ENCODE results near the gene VIM. TPM values are rescaled to one million over a fixed set of nuclear protein-coding genes. Genes with fewer than 3 reads are reported as not detected.

The VIM gene
- total RNA-seq, 1 donor from 2014 or later: 2,114 TPM

DNA sequence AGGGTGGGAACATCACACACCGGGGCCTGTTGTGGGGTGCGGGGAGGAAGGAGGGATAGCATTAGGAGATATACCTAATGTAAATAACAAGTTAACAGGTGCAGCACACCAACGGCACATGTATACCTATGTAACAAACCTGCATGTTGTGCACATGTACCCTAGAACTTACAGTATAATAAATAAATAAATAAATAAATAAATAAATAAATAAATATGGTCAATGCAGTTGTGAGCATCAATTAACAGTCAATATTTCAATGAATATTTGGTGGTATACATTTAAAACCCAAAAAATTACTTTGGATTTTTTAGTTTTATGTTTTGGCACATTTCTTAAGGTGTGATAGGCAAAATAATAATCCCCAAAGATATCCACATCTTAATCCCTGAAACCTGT lies 42.2 kb upstream of the VIM start:
- Mint-ChIP-seq H3K4me3 (ENCODE audit: unreplicated experiment) (no peak overlapping the region), H3K9me3 (ENCODE audit: unreplicated experiment) (no peaks in the 10 kb centered on the region), H3K4me1 (ENCODE audit: unreplicated experiment) (peaks cover 6% of the 10 kb centered on the region), H3K27me3 (ENCODE audit: unreplicated experiment) (no peaks in the 10 kb centered on the region), H3K27ac (ENCODE audit: unreplicated experiment) (no peak overlapping the region), H3K36me3 (ENCODE audit: unreplicated experiment) (no peaks in the 10 kb centered on the region)
- TF ChIP-seq, protein P1, sequence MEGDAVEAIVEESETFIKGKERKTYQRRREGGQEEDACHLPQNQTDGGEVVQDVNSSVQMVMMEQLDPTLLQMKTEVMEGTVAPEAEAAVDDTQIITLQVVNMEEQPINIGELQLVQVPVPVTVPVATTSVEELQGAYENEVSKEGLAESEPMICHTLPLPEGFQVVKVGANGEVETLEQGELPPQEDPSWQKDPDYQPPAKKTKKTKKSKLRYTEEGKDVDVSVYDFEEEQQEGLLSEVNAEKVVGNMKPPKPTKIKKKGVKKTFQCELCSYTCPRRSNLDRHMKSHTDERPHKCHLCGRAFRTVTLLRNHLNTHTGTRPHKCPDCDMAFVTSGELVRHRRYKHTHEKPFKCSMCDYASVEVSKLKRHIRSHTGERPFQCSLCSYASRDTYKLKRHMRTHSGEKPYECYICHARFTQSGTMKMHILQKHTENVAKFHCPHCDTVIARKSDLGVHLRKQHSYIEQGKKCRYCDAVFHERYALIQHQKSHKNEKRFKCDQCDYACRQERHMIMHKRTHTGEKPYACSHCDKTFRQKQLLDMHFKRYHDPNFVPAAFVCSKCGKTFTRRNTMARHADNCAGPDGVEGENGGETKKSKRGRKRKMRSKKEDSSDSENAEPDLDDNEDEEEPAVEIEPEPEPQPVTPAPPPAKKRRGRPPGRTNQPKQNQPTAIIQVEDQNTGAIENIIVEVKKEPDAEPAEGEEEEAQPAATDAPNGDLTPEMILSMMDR (IDR thresholded peaks at IDR 0.05): no peak
- DNase-seq (ENCODE audit: extremely low spot score, unreplicated experiment): no peak

DNA sequence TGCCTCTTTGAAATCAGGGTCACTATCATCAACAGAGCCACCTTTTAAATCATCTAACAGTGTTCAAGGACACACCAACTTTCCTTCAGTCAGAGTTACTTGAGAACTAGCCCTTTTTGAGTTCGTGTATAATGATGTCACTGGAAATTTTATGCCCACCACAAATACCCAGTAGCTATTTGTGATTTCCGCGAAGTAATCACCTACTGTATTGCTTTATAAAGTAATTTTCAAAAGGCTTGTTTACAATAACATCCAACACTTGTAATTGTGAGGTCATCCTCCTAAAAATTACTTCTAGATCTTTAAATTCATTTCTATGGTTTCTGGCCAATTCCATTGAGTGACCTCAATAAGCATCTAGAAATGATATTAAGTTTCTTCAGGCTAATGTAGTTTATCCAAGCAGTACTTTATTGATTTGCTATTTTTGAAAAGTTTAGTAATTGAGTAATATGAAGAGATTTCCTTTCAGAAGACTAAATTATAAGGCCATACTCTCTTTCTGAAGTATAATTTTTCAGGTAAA lies 39.3 kb upstream of the VIM start:
- H3K36me3 Mint-ChIP-seq (ENCODE audit: unreplicated experiment): peaks cover 3% of the 10 kb centered on the region

GRCh38 chr10:17190602-17191001 lies 37.4 kb upstream of the VIM start:
- DNase-seq (ENCODE audit: extremely low spot score, unreplicated experiment): no peak
- H3K4me3 Mint-ChIP-seq (ENCODE audit: unreplicated experiment): no peak overlapping the region
- H3K27me3 Mint-ChIP-seq (ENCODE audit: unreplicated experiment): no peaks in the 10 kb centered on the region
- TF ChIP-seq, protein P1 (IDR thresholded peaks at IDR 0.05): no peak
- H3K36me3 Mint-ChIP-seq (ENCODE audit: unreplicated experiment): peaks cover 3% of the 10 kb centered on the region
- no peak overlapping the region for H3K27ac Mint-ChIP-seq (ENCODE audit: unreplicated experiment)
- H3K9me3 Mint-ChIP-seq (ENCODE audit: unreplicated experiment): no peaks in the 10 kb centered on the region
- peaks cover 6% of the 10 kb centered on the region for H3K4me1 Mint-ChIP-seq (ENCODE audit: unreplicated experiment)

More for the DNA sequence above, 39.3 kb upstream of the VIM start:
- Mint-ChIP-seq H3K4me3 (ENCODE audit: unreplicated experiment) (no peak overlapping the region), H3K27me3 (ENCODE audit: unreplicated experiment) (no peaks in the 10 kb centered on the region), H3K9me3 (ENCODE audit: unreplicated experiment) (no peaks in the 10 kb centered on the region), H3K27ac (ENCODE audit: unreplicated experiment) (no peak overlapping the region), H3K4me1 (ENCODE audit: unreplicated experiment) (peaks cover 6% of the 10 kb centered on the region)
- DNase-seq (ENCODE audit: extremely low spot score, unreplicated experiment): no peak
- TF ChIP-seq, protein P1 (IDR thresholded peaks at IDR 0.05): no peak

- peaks cover 3% of the 10 kb centered on the region for H3K36me3 Mint-ChIP-seq (ENCODE audit: unreplicated experiment)
Observed at GRCh38 chr10:17195083-17195482, 33.0 kb upstream of the VIM start.

GRCh38 chr10:17196045-17196444 lies 32.0 kb upstream of the VIM start:
- Mint-ChIP-seq H3K36me3 (ENCODE audit: unreplicated experiment) (peaks cover 3% of the 10 kb centered on the region), H3K27me3 (ENCODE audit: unreplicated experiment) (no peaks in the 10 kb centered on the region), H3K27ac (ENCODE audit: unreplicated experiment) (no peak overlapping the region), H3K4me3 (ENCODE audit: unreplicated experiment) (no peak overlapping the region), H3K9me3 (ENCODE audit: unreplicated experiment) (no peaks in the 10 kb centered on the region), H3K4me1 (ENCODE audit: unreplicated experiment) (peaks cover 21% of the 10 kb centered on the region)
- no peak for DNase-seq (ENCODE audit: extremely low spot score, unreplicated experiment)
- TF ChIP-seq, protein P1 (IDR thresholded peaks at IDR 0.05): no peak

More at GRCh38 chr10:17195083-17195482, 33.0 kb upstream of the VIM start:
- H3K4me1 Mint-ChIP-seq (ENCODE audit: unreplicated experiment): peaks cover 12% of the 10 kb centered on the region
- TF ChIP-seq, protein P1 (IDR thresholded peaks at IDR 0.05): no peak
- DNase-seq (ENCODE audit: extremely low spot score, unreplicated experiment): no peak
- no peaks in the 10 kb centered on the region for H3K9me3 Mint-ChIP-seq (ENCODE audit: unreplicated experiment)
- no peak overlapping the region for H3K27ac Mint-ChIP-seq (ENCODE audit: unreplicated experiment)
- no peaks in the 10 kb centered on the region for H3K27me3 Mint-ChIP-seq (ENCODE audit: unreplicated experiment)
- H3K4me3 Mint-ChIP-seq (ENCODE audit: unreplicated experiment): no peak overlapping the region

Data from osteocyte (in vitro differentiated cells).